Skeletal muscle tissue (tissue), 4 donors: ENCODE measurements around the gene ZIK1. TPM values are rescaled to one million over a fixed set of nuclear protein-coding genes. Genes with fewer than 3 reads are reported as not detected.

Source experiments
- H3K27ac ChIP-seq: one replicate; pipeline ENCODE4 v1.7.0; 2013; ENCODE audit warnings: mild to moderate bottlenecking, low read depth, low read length, inconsistent platforms
- H3K27me3 ChIP-seq, 3 donors: one replicate each; pipeline ENCODE4 v1.7.0; 2013; ENCODE audit warnings: low read length in 3 of 3; ENCODE audit not compliant: control insufficient read depth in 3 of 3, insufficient read depth in 3 of 3
- H3K36me3 ChIP-seq, 3 donors: one replicate each; pipeline ENCODE4 v1.7.0; 2013; ENCODE audit warnings: low read length in 3 of 3; ENCODE audit not compliant: control insufficient read depth in 3 of 3, insufficient read depth in 3 of 3
- H3K4me1 ChIP-seq, 3 donors: one replicate each; pipeline ENCODE4 v1.7.0; 2013; ENCODE audit warnings: low read length in 3 of 3, mild to moderate bottlenecking in 3 of 3; ENCODE audit not compliant: control insufficient read depth in 3 of 3, insufficient read depth in 3 of 3
- H3K4me3 ChIP-seq, 3 donors: one replicate each; pipeline ENCODE4 v1.7.0; 2013; ENCODE audit warnings: low read length in 3 of 3
- H3K9ac ChIP-seq, 3 donors: one replicate each; pipeline ENCODE4 v1.7.0; 2013; ENCODE audit warnings: low read length in 3 of 3, mild to moderate bottlenecking in 3 of 3, moderate library complexity in 2 of 3, low read depth in 1 of 3
- H3K9me3 ChIP-seq, 3 donors: one replicate each; pipeline ENCODE4 v1.7.0; 2013; ENCODE audit warnings: low read length in 3 of 3; ENCODE audit not compliant: control insufficient read depth in 3 of 3
- total RNA-seq: library from RNA; depleted of rRNA; stranded (reverse); fragments of >200 nt; gene quantifications from one replicate; pipeline ENCODE4 v1.2.3, GENCODE V29; 2014
- donor health status: Osteomylitis.

ZIK1 gene
- total RNA-seq, 1 donor from 2014 or later = 10.4 TPM

- H3K4me3 ChIP-seq = no peak overlapping the region
- H3K27me3 ChIP-seq = no peaks in the 10 kb centered on the region
- H3K9me3 ChIP-seq = peaks cover 12 to 56% (median 14%) of the 10 kb centered on the region in 3 donors
- no peak overlapping the region for H3K27ac ChIP-seq
- peaks cover 13 to 16% (median 15%) of the 10 kb centered on the region in 3 donors for H3K4me1 ChIP-seq
- H3K36me3 ChIP-seq = peaks cover 54 to 71% (median 69%) of the 10 kb centered on the region in 3 donors
- no peak overlapping the region for H3K9ac ChIP-seq
Measured at GRCh38 chr19:57637379-57637778, 53.4 kb downstream of the ZIK1 start.

- Histone ChIP-seq H3K4me1 (no peaks in the 10 kb centered on the region), H3K9ac (no peak overlapping the region), H3K36me3 (peaks cover 42 to 52% (median 47%) of the 10 kb centered on the region in 3 donors), H3K4me3 (peak overlapping the region in 1 of 3 donors; percentile 24), H3K9me3 (peaks cover 12 to 45% (median 14%) of the 10 kb centered on the region in 3 donors), H3K27me3 (no peaks in the 10 kb centered on the region), H3K27ac (no peak overlapping the region)
Measured at GRCh38 chr19:57641715-57642234, 57.8 kb downstream of the ZIK1 start.

- H3K9me3 ChIP-seq = peaks cover 7 to 37% (median 10%) of the 10 kb centered on the region in 3 donors
- H3K27ac ChIP-seq = no peak overlapping the region
- H3K4me3 ChIP-seq = peak overlapping the region in 1 of 3 donors; percentile 24
- H3K27me3 ChIP-seq = no peaks in the 10 kb centered on the region
- H3K9ac ChIP-seq = no peak overlapping the region
- peaks cover 35 to 45% (median 41%) of the 10 kb centered on the region in 3 donors for H3K36me3 ChIP-seq
- H3K4me1 ChIP-seq = no peaks in the 10 kb centered on the region
Measured at GRCh38 chr19:57642396-57643046, 58.6 kb downstream of the ZIK1 start.

Other genes with a start within 250 kb of the ZIK1 start
- gene ZNF304, start 232.9 kb upstream of the ZIK1 start, total RNA-seq = 16.2 TPM
- 25.1 TPM for gene TRAPPC2B, start 220.6 kb upstream of the ZIK1 start, total RNA-seq
- 3.1 TPM for gene ZNF547, start 220.6 kb upstream of the ZIK1 start, total RNA-seq
- gene ZNF548, start 194.3 kb upstream of the ZIK1 start, total RNA-seq = 27.7 TPM
- 14.1 TPM for gene ZNF17, start 173.0 kb upstream of the ZIK1 start, total RNA-seq
- 13.6 TPM for gene ZNF749, start 148.8 kb upstream of the ZIK1 start, total RNA-seq
- 1.0 TPM for gene VN1R1, start 127.0 kb upstream of the ZIK1 start, total RNA-seq
- gene ZNF772, start 106.6 kb upstream of the ZIK1 start, total RNA-seq = 15.1 TPM
- 9.9 TPM for gene ZNF419, start 96.4 kb upstream of the ZIK1 start, total RNA-seq
- 9.9 TPM for gene ZNF773, start 84.2 kb upstream of the ZIK1 start, total RNA-seq
- gene ZNF549, start 56.8 kb upstream of the ZIK1 start, total RNA-seq = 8.9 TPM
- 6.3 TPM for gene ZNF550, start 24.3 kb upstream of the ZIK1 start, total RNA-seq
- 7.8 TPM for gene ZNF416, start 5.2 kb upstream of the ZIK1 start, total RNA-seq
- gene ZNF530, start 15.7 kb downstream of the ZIK1 start, total RNA-seq = 6.8 TPM
- 17.7 TPM for gene ZNF134, start 30.1 kb downstream of the ZIK1 start, total RNA-seq
- gene ZNF211, start 49.0 kb downstream of the ZIK1 start, total RNA-seq = 12.5 TPM
- not detected for gene ZSCAN4, start 84.8 kb downstream of the ZIK1 start, total RNA-seq
- 11.5 TPM for gene ZNF551, start 97.8 kb downstream of the ZIK1 start, total RNA-seq
- 7.3 TPM for gene ZNF154, start 125.1 kb downstream of the ZIK1 start, total RNA-seq
- 15.1 TPM for gene ZNF671, start 143.5 kb downstream of the ZIK1 start, total RNA-seq
- gene ZNF776, start 162.7 kb downstream of the ZIK1 start, total RNA-seq = 18.3 TPM
- 27.1 TPM for gene ZNF586, start 185.5 kb downstream of the ZIK1 start, total RNA-seq
- gene ZNF552, start 230.8 kb downstream of the ZIK1 start, total RNA-seq = 7.3 TPM
- gene ZNF587B, start 246.2 kb downstream of the ZIK1 start, total RNA-seq = 17.2 TPM